GM23248 (cell line): ENCODE results near the gene ESPNL.

Experiments
- EZH2 ChIP-seq: fragments of 200-600 bp; sonication (generic); IDR thresholded peaks from 2 replicates; pipeline ENCODE4 v1.6.1; 2018; ENCODE audit warnings: antibody characterized with exemption, mild to moderate bottlenecking; ENCODE audit not compliant: insufficient read depth, poor library complexity, severe bottlenecking
- EZH2phosphoT487 ChIP-seq: fragments of 200-600 bp; sonication (generic); IDR thresholded peaks from 2 replicates; pipeline ENCODE4 v1.6.1; 2018; ENCODE audit warnings: antibody characterized with exemption, moderate library complexity, mild to moderate bottlenecking, low read depth; ENCODE audit not compliant: insufficient read depth

DNA sequence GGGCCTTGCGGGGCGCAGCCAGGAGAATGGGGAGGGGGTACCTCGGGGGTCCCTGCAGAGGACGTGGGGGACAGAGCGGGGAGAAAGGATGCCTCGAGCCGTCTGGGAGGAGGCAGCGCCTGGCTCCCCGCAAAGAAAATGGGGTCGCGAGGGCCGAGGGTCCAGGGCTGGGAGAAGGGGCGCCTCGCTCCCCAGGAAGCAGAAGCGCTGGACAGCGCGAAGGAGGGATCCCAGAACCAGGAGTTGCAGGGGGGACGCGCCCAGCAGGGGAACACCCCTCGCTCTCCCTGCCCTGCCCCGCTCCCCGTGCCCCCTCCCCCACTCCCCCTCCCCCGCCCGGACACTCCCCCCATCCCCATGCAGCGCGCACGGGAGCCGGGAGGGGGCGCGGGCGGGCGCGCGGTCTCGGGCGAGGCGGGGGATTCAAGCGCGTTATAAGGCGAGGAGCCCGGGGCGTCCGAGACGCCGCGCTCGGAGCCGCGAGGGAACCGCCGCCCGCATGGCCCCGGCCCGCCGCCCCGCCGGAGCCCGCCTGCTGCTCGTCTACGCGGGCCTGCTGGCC is 58.5 kb downstream of the ESPNL start, which contains the start of gene ERFE:
- TF ChIP-seq EZH2 (no peak), EZH2phosphoT487 (no peak)
